Measurements from ENCODE around the gene EFNA3. TPM values are rescaled to one million over a fixed set of nuclear protein-coding genes. Genes with fewer than 3 reads are reported as not detected.
A peak's percentile ranks its signal among the peaks of the same experiment; 100 is the strongest.

Gene EFNA3
- total and polyA plus RNA-seq, 9 of the 15 experiments (the other 6 are each of a cell fraction or from before 2014, with no cell fraction given): 0.59 to 7.9 (median 4.7) TPM

- TF ChIP-seq ZNF347 (CRISPR knock-in tag; IDR thresholded peaks at IDR 0.05; ENCODE audit: low read depth) (no peak), LEF1 (IDR thresholded peaks at IDR 0.05) (no peak), KDM2B (CRISPR knock-in tag; IDR thresholded peaks at IDR 0.05) (peak; percentile 73; the same call in 1 of the 2 replicates), BRF1 (IDR thresholded peaks at IDR 0.05; ENCODE audit: borderline replicate concordance, extremely low read depth, insufficient read length) (no peak), CREB1 (IDR thresholded peaks at IDR 0.05) (no peak), CREB1 (CRISPR knock-in tag; IDR thresholded peaks at IDR 0.05) (peak; percentile 66; the same call in 1 of the 2 replicates), ZNF507 (tag; conservative IDR thresholded peaks at IDR 0.05) (no peak), FOXK2 (conservative IDR thresholded peaks at IDR 0.05 in 1 of 2, IDR thresholded peaks at IDR 0.05 in 1 of 2; ENCODE audit: low read depth in 2 of 2) (peak; percentile 51 to 61; a peak in 2 of 4 replicates), EHMT2 (IDR thresholded peaks at IDR 0.05) (no peak), MAFF (IDR thresholded peaks at IDR 0.05; ENCODE audit: low read length) (no peak), ZC3H4 (CRISPR knock-in tag; IDR thresholded peaks at IDR 0.05; ENCODE audit: borderline replicate concordance) (no peak), KHSRP (IDR thresholded peaks at IDR 0.05) (no peak), HMG20A (CRISPR knock-in tag; conservative IDR thresholded peaks at IDR 0.05) (no peak), MTF1 (CRISPR knock-in tag; IDR thresholded peaks at IDR 0.05; ENCODE audit: borderline replicate concordance) (no peak), DIDO1 (tag; IDR thresholded peaks at IDR 0.05; ENCODE audit: low read depth) (no peak), IFI16 (CRISPR knock-in tag; IDR thresholded peaks at IDR 0.05) (no peak), FOXK1 (CRISPR knock-in tag; IDR thresholded peaks at IDR 0.05; ENCODE audit: borderline replicate concordance) (0 out of 2 replicates have a peak, but pooled peaks have one; percentile 54)
- TF ChIP-seq, protein P1, sequence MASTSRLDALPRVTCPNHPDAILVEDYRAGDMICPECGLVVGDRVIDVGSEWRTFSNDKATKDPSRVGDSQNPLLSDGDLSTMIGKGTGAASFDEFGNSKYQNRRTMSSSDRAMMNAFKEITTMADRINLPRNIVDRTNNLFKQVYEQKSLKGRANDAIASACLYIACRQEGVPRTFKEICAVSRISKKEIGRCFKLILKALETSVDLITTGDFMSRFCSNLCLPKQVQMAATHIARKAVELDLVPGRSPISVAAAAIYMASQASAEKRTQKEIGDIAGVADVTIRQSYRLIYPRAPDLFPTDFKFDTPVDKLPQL (IDR thresholded peaks at IDR 0.05; ENCODE audit: extremely low read depth, insufficient read length): no peak
- TF ChIP-seq, protein P2, sequence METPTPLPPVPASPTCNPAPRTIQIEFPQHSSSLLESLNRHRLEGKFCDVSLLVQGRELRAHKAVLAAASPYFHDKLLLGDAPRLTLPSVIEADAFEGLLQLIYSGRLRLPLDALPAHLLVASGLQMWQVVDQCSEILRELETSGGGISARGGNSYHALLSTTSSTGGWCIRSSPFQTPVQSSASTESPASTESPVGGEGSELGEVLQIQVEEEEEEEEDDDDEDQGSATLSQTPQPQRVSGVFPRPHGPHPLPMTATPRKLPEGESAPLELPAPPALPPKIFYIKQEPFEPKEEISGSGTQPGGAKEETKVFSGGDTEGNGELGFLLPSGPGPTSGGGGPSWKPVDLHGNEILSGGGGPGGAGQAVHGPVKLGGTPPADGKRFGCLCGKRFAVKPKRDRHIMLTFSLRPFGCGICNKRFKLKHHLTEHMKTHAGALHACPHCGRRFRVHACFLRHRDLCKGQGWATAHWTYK (CRISPR knock-in tag; IDR thresholded peaks at IDR 0.05): no peak
- TF ChIP-seq, protein P3, sequence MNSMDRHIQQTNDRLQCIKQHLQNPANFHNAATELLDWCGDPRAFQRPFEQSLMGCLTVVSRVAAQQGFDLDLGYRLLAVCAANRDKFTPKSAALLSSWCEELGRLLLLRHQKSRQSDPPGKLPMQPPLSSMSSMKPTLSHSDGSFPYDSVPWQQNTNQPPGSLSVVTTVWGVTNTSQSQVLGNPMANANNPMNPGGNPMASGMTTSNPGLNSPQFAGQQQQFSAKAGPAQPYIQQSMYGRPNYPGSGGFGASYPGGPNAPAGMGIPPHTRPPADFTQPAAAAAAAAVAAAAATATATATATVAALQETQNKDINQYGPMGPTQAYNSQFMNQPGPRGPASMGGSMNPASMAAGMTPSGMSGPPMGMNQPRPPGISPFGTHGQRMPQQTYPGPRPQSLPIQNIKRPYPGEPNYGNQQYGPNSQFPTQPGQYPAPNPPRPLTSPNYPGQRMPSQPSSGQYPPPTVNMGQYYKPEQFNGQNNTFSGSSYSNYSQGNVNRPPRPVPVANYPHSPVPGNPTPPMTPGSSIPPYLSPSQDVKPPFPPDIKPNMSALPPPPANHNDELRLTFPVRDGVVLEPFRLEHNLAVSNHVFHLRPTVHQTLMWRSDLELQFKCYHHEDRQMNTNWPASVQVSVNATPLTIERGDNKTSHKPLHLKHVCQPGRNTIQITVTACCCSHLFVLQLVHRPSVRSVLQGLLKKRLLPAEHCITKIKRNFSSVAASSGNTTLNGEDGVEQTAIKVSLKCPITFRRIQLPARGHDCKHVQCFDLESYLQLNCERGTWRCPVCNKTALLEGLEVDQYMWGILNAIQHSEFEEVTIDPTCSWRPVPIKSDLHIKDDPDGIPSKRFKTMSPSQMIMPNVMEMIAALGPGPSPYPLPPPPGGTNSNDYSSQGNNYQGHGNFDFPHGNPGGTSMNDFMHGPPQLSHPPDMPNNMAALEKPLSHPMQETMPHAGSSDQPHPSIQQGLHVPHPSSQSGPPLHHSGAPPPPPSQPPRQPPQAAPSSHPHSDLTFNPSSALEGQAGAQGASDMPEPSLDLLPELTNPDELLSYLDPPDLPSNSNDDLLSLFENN (IDR thresholded peaks at IDR 0.05; ENCODE audit: low read depth in 2 of 2, low read length in 2 of 2): 0 out of 4 replicates have a peak, but pooled peaks of 1 of the 2 experiments have one; percentile 31
Observed at GRCh38 chr1:155084722-155085503, 6.3 kb downstream of the EFNA3 start (continued).
